Parathyroid adenoma (tissue), 2 donors: Measurements from ENCODE around the gene PLPPR1.

Experiments
- H2AFZ ChIP-seq: fragments of 300-600 bp; sonication (generic); one replicate; pipeline ENCODE4 v1.7.0; 2017; ENCODE audit warnings: antibody characterized with exemption, mild to moderate bottlenecking
- H3K27ac ChIP-seq: fragments of 300-600 bp; sonication (generic); one replicate; pipeline ENCODE4 v1.7.0; 2017
- H3K27me3 ChIP-seq: fragments of 300-600 bp; sonication (generic); one replicate; pipeline ENCODE4 v1.7.0; 2017; ENCODE audit warnings: low read length; ENCODE audit not compliant: control insufficient read depth, insufficient read depth
- H3K36me3 ChIP-seq: fragments of 300-600 bp; sonication (generic); one replicate; pipeline ENCODE4 v1.7.0; 2017; ENCODE audit warnings: low read length; ENCODE audit not compliant: control insufficient read depth, insufficient read depth
- H3K4me1 ChIP-seq: fragments of 300-600 bp; sonication (generic); one replicate; pipeline ENCODE4 v1.7.0; 2017; ENCODE audit warnings: control low read depth
- H3K4me2 ChIP-seq: fragments of 300-600 bp; sonication (generic); one replicate; pipeline ENCODE4 v1.7.0; 2017; ENCODE audit warnings: low read length
- H3K4me3 ChIP-seq: fragments of 300-600 bp; sonication (generic); one replicate; pipeline ENCODE4 v1.7.0; 2017; ENCODE audit warnings: low read depth, low read length
- H3K79me2 ChIP-seq: fragments of 300-600 bp; sonication (generic); one replicate; pipeline ENCODE4 v1.7.0; 2017; ENCODE audit warnings: control low read depth
- H3K9ac ChIP-seq: fragments of 300-600 bp; sonication (generic); one replicate; pipeline ENCODE4 v1.7.0; 2017; ENCODE audit warnings: mild to moderate bottlenecking
- H3K9me3 ChIP-seq: fragments of 300-600 bp; sonication (generic); one replicate; pipeline ENCODE4 v1.7.0; 2017; ENCODE audit warnings: low read length; ENCODE audit not compliant: control insufficient read depth
- CTCF ChIP-seq: fragments of 300-600 bp; sonication (generic); IDR thresholded peaks from one replicate; pipeline ENCODE4 v1.7.0; 2017; ENCODE audit warnings: antibody characterized with exemption, mild to moderate bottlenecking
- donor health status: primary hyperparathyroidism.

Gene PLPPR1

GRCh38 chr9:101209670-101210069 is 181.1 kb downstream of the PLPPR1 start:
- no peak overlapping the region for H3K9ac ChIP-seq
- H3K27me3 ChIP-seq: no peaks in the 10 kb centered on the region
- H3K79me2 ChIP-seq: no peaks in the 10 kb centered on the region
- no peak overlapping the region for H2AFZ ChIP-seq
- H3K4me2 ChIP-seq: no peak overlapping the region
- no peaks in the 10 kb centered on the region for H3K36me3 ChIP-seq
- no peaks in the 10 kb centered on the region for H3K4me1 ChIP-seq
- TF ChIP-seq CTCF: no peak
- H3K27ac ChIP-seq: no peak overlapping the region
- no peaks in the 10 kb centered on the region for H3K9me3 ChIP-seq
- H3K4me3 ChIP-seq: no peak overlapping the region

GRCh38 chr9:101212661-101213060 is 184.1 kb downstream of the PLPPR1 start:
- no peaks in the 10 kb centered on the region for H3K9me3 ChIP-seq
- H3K4me1 ChIP-seq: no peaks in the 10 kb centered on the region
- no peak overlapping the region for H3K9ac ChIP-seq

GRCh38 chr9:101219030-101219429 is 190.5 kb downstream of the PLPPR1 start:
- H3K27ac ChIP-seq: no peak overlapping the region
- H3K4me1 ChIP-seq: no peaks in the 10 kb centered on the region
- no peaks in the 10 kb centered on the region for H3K9me3 ChIP-seq
- H3K27me3 ChIP-seq: no peaks in the 10 kb centered on the region
- H3K36me3 ChIP-seq: no peaks in the 10 kb centered on the region
- no peak overlapping the region for H2AFZ ChIP-seq
- no peak overlapping the region for H3K4me2 ChIP-seq
- H3K9ac ChIP-seq: no peak overlapping the region
- no peak for TF ChIP-seq CTCF
- H3K4me3 ChIP-seq: no peak overlapping the region
- no peaks in the 10 kb centered on the region for H3K79me2 ChIP-seq

More at GRCh38 chr9:101212661-101213060, 184.1 kb downstream of the PLPPR1 start:
- no peak overlapping the region for H2AFZ ChIP-seq
- no peak overlapping the region for H3K4me3 ChIP-seq
- no peaks in the 10 kb centered on the region for H3K36me3 ChIP-seq
- no peak for TF ChIP-seq CTCF
- no peaks in the 10 kb centered on the region for H3K27me3 ChIP-seq
- H3K4me2 ChIP-seq: no peak overlapping the region
- H3K27ac ChIP-seq: no peak overlapping the region
- no peaks in the 10 kb centered on the region for H3K79me2 ChIP-seq

GRCh38 chr9:101220341-101220740 is 191.8 kb downstream of the PLPPR1 start:
- no peak overlapping the region for H3K4me2 ChIP-seq
- no peaks in the 10 kb centered on the region for H3K9me3 ChIP-seq
- H3K36me3 ChIP-seq: no peaks in the 10 kb centered on the region
- H3K4me3 ChIP-seq: no peak overlapping the region
- no peak for TF ChIP-seq CTCF
- no peaks in the 10 kb centered on the region for H3K4me1 ChIP-seq
- no peaks in the 10 kb centered on the region for H3K79me2 ChIP-seq
- H2AFZ ChIP-seq: no peak overlapping the region
- H3K9ac ChIP-seq: no peak overlapping the region
- H3K27me3 ChIP-seq: no peaks in the 10 kb centered on the region
- H3K27ac ChIP-seq: no peak overlapping the region

- H3K27ac ChIP-seq: no peak overlapping the region
- no peak for TF ChIP-seq CTCF
Measured at GRCh38 chr9:101225271-101225670, 196.7 kb downstream of the PLPPR1 start.

More at GRCh38 chr9:101225271-101225670, 196.7 kb downstream of the PLPPR1 start:
- H3K27me3 ChIP-seq: no peaks in the 10 kb centered on the region
- no peak overlapping the region for H3K9ac ChIP-seq
- no peaks in the 10 kb centered on the region for H3K9me3 ChIP-seq
- H3K36me3 ChIP-seq: no peaks in the 10 kb centered on the region
- H3K4me2 ChIP-seq: no peak overlapping the region
- no peak overlapping the region for H3K4me3 ChIP-seq
- no peaks in the 10 kb centered on the region for H3K4me1 ChIP-seq
- H3K79me2 ChIP-seq: no peaks in the 10 kb centered on the region
- H2AFZ ChIP-seq: no peak overlapping the region
